GM21381 (cell line): ENCODE results near the gene PBXIP1.

Experiments
- ATAC-seq: cut with Tn5 transposase; IDR thresholded peaks from one replicate; pipeline ENCODE4 v1.9.1; 2021; ENCODE audit warnings: mild to moderate bottlenecking, moderate library complexity; ENCODE audit not compliant: unreplicated experiment

Gene PBXIP1

GRCh38 chr1:154974102-154974807 is 18.4 kb upstream of the PBXIP1 start, which contains the start of gene CKS1B:
TSS of gene CKS1B (plus strand) at chr1:154974681. CDS start at chr1:154974746, 65 bp downstream.
- ATAC-seq: peak; percentile 76

GRCh38 chr1:154973344-154974101 is 17.6 kb upstream of the PBXIP1 start:
- no peak for ATAC-seq

DNA sequence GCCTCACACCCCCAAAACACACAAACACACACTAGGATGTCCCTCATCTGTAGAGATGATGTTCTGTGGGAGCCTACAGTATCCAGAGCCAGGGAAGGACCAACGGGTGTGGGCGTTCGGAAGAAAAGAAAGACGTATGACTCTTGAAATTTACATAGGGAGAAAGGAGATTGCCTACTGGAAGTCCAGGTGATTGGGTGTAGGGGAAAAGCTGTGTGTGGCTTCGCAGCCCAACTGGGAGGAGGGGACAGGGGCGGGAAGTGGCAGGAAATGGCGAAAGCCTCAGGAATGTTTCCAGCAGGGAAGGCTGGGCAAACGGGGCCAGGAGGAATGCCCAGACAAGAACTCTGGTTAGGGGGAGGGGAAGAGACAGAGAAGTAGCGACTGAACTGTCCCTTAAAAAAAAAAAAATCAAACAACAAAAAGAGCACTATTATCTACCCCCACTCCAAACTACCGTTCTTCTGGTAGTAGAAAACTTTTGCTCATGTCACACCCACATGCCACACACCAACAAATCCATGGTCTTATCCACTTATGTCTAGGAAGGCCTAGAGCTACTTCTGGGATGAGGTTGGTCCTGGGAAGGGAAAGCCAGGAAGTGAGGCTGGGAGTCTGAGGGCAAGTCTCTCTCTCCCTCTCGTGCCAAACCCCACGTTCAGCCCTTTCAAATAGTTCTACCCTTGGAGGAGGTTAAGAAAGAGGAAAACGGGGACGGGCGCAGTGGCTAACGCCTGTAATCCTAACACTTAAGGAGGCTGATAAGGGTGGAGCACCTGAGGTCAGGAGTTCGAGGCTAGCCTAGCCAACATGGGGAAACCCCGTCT is 16.8 kb upstream of the PBXIP1 start:
- ATAC-seq: no peak

- no peak for ATAC-seq
Observed at GRCh38 chr1:154972213-154972516, 16.3 kb upstream of the PBXIP1 start.

- ATAC-seq: no peak
Observed at GRCh38 chr1:154971341-154971998, 15.6 kb upstream of the PBXIP1 start.

GRCh38 chr1:154970631-154971340 is 14.9 kb upstream of the PBXIP1 start, which contains the start of gene SHC1:
TSS of gene SHC1 (minus strand) at chr1:154970747. CDS start at chr1:154970526, 221 bp downstream.
- ATAC-seq: no peak

DNA sequence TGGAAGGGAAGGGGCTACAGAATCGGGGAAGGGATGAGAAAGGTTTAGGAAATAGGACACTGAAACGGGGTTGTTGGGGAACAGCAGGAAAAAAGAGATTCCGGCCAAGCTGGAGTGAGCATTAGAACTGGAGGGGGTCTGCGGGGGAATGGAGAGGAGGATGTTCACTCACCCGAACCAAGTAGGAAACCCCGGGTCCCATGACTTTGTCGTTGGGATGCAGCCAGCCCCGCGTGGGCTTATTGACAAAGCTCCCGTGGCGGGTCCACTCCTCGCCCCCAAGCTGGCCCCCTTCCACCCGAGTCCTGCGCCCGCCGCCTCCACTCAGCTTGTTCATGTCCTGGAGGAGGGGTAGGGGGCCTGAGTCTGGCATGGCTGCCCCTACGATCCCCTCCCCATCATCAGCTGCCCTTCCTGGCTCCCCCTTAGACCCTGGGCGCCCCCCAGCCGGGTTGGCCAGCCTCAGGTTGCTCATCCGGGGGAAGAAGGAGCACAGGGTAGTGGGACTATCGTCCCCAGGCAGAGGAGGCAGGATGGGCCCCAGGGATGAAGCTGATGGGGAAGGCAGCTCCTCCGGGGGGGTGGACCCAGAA is 14.1 kb upstream of the PBXIP1 start:
- ATAC-seq: no peak

DNA sequence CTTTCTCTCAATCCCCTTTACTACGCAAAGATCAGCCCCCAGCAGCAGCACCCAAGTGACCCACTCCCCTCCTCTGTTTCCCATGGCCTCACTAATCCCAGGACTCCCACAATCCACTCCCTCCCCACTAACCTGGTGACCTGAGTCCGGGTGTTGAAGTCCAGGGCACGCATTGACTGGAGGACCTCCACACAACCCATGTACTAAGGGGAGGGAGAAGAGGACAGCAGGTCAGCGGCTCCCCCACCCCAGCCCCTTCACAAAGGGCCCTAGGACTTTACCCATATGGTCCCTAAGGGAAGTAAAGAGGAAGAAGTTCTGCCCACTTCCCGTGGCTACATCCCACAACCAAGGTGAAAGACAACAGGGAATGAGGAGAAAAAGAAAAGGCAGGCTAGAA is 13.3 kb upstream of the PBXIP1 start:
- ATAC-seq: no peak

- no peak for ATAC-seq
Observed at GRCh38 chr1:154968731-154969130, 12.8 kb upstream of the PBXIP1 start.

DNA sequence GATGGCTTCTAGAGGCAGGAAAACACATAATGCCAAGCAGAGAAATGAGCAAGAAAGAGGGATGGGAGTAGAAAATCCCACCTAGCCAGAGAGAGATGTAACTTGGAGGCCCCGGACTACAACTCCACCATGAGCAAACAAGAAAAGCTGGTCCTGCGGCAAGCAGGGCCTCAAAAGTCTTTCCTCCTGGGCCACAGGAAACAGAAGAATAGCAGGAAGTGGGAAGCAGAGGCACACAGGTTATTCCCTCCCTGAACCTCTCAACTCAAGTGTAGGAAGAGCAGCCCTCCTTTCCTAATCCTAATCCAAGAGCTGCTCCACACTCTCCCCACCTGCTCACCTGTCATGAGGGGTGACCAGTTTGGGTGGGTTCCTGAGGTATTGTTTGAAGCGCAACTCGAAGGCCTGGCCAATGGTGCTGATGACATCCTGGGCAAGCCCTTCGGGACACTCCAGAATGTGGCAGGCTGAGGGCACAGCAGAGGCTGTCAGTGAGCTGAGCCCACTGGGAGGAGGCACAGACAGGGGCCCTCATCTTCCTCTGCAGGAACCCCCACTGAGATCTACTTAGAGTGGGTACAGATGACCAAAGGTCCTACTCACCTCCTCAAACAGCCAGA is 11.5 kb upstream of the PBXIP1 start:
- no peak for ATAC-seq

DNA sequence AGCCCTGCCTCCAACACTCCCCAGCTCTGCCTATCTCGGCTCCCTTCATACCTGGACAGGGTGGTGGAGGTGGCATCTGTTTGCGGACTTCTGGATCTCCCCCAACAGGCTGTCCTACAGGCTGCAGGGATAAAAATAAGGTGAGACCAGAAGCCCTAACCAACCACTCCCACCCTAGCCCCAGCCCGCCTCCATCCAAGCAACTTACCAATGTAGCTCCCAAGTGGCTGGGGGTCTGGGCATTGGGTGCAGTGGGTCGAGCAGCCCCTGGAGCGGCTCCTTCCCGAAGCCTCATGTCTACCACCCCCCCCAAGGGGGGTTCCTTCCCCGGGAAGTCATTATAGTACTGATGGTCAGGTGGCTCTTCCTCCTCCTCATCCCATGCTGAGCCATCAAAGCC is 10.2 kb upstream of the PBXIP1 start:
- ATAC-seq: no peak

GRCh38 chr1:154964359-154964758 is 8.5 kb upstream of the PBXIP1 start:
- no peak for ATAC-seq

GRCh38 chr1:154963643-154964042 is 7.7 kb upstream of the PBXIP1 start:
- no peak for ATAC-seq

DNA sequence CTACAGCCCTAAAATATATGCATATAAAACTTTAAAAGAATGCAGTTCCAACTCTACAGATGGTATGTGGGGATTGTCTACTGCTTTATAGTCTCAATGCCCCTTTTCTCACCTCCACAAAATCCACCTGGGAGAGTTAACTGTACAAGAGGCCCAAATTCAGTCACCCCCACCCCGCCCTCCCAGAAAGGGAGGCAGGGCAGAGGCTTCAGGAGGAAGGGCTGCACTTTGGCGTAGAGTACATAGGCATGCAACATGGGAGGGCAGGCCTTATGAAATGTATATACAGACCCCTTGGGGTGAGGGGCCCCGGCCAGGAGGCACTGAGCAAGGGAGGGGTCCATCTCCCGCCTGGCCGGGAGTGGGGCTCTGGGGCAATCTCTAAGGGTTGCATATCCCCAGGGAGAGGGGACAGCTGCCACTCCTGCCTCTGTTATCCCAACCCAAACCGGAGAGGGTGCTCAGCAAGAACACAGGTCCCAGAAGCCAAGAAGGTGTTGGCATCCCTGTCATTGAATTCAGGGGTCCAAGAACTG is 7.0 kb upstream of the PBXIP1 start:
- no peak for ATAC-seq

- ATAC-seq: no peak
Observed at GRCh38 chr1:154962156-154962749, 6.4 kb upstream of the PBXIP1 start.

DNA sequence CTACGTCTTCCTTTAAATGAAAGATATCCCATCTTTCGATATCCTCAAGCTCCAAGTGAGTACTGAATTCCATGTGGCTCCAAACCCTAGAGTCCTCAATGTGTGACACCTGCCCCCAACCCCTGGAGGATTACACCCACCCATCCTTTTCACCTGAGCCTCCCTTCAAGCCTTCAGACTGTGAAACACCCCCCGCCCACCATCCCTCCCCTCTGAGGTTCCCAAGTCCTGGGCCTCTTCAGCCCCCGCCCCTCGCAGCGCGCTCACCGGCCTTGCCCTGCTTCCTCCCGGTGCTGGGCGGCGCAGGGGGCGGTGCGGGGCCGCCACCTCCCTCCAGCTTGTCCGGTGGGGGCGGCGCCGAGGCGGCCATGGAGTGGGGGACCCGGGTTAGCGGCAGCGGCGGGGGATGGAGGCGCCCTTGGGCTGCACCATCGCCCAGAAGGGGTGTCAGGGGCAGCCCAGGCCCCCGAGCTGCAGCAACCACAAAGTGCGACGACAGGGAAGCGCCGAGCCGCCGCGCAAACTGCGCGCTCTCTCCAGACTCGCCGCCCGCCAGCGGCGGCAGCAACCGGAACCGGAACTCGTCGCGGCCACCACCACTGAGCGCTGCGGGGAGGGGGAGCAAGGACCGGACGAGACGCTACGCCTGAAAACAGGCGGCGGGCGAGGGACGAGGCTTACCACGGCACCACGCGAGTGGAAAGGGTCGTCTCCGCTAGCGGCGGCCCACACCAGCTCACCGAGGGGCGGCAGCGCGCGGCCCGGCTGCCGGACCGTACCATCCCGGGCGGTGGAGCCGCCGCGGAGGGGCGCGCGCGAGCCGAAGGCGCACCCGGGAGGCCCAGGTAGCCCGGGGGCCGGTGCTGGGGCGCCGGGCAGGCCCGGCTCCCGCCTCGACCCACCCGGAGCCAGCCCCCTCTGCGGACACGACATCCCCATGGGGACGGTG is 5.6 kb upstream of the PBXIP1 start, which contains the start of gene PYGO2:
Gene PYGO2, minus strand, starts transcription at position 576 of the 949 bp plus-strand sequence. Its CDS starts 206 bp downstream, at position 370.
- ATAC-seq: peak; percentile 70

- ATAC-seq: no peak
Observed at GRCh38 chr1:154960446-154961136, 4.7 kb upstream of the PBXIP1 start.
